HTR-8/SVneo (cell line): ENCODE results near the gene SERINC5.
"Not testable (repeated sequence)": the region's sequence is repeated elsewhere in the genome, so short reads cannot be mapped to it uniquely, and the experiment has no call there.

Experiments
- DNase-seq: peaks from one replicate; pipeline ENCODE4 v3.0.0; 2011; ENCODE audit warnings: low spot score, mixed read lengths; ENCODE audit not compliant: insufficient read length
- FAIRE-seq: peaks from 2 replicates; lab custom pipeline; 2011; peaks lifted over from hg19 to GRCh38; lab: Jason Lieb, UNC

SERINC5 gene

GRCh38 chr5:80116465-80116864 lies 139.4 kb downstream of the SERINC5 start:
- FAIRE-seq, result peak; percentile 9
- DNase-seq, result no peak

- FAIRE-seq, result no peak
- DNase-seq, result no peak
Observed at GRCh38 chr5:80116000-80116399, 139.8 kb downstream of the SERINC5 start.

GRCh38 chr5:80114860-80115259 lies 141.0 kb downstream of the SERINC5 start:
- no peak for FAIRE-seq
- DNase-seq, result no peak

GRCh38 chr5:80111376-80111990 lies 144.4 kb downstream of the SERINC5 start:
- not testable (repeated sequence) for DNase-seq, FAIRE-seq

- DNase-seq, result no peak
- FAIRE-seq, result no peak
Observed at GRCh38 chr5:80109646-80110478, 146.0 kb downstream of the SERINC5 start.

- no peak for DNase-seq
- no peak for FAIRE-seq
Observed at GRCh38 chr5:80106916-80107315, 148.9 kb downstream of the SERINC5 start.

- DNase-seq, result no peak
- FAIRE-seq, result no peak
Observed at GRCh38 chr5:80105698-80106439, 150.0 kb downstream of the SERINC5 start.

GRCh38 chr5:80103371-80103770 lies 152.5 kb downstream of the SERINC5 start:
- no peak for FAIRE-seq
- DNase-seq, result no peak

GRCh38 chr5:80101993-80102392 lies 153.9 kb downstream of the SERINC5 start:
- DNase-seq (no peak), FAIRE-seq (no peak)

GRCh38 chr5:80097451-80097850 lies 158.4 kb downstream of the SERINC5 start:
- FAIRE-seq (no peak), DNase-seq (no peak)

GRCh38 chr5:80094236-80094738 lies 161.6 kb downstream of the SERINC5 start:
- no peak for DNase-seq
- FAIRE-seq, result no peak

GRCh38 chr5:80093796-80094195 lies 162.1 kb downstream of the SERINC5 start:
- no peak for FAIRE-seq
- no peak for DNase-seq

- DNase-seq, result no peak
Observed at GRCh38 chr5:80092486-80093107, 163.3 kb downstream of the SERINC5 start.

GRCh38 chr5:80091792-80092192 lies 164.1 kb downstream of the SERINC5 start:
- not testable (repeated sequence) for FAIRE-seq
- DNase-seq, result peak; percentile 67

More at GRCh38 chr5:80092486-80093107, 163.3 kb downstream of the SERINC5 start:
- no peak for FAIRE-seq

- no peak for DNase-seq
- no peak for FAIRE-seq
Observed at GRCh38 chr5:80090884-80091166, 165.0 kb downstream of the SERINC5 start.

GRCh38 chr5:80083101-80083890 lies 172.6 kb downstream of the SERINC5 start:
- DNase-seq (peak; percentile 78), FAIRE-seq (peak; percentile 36)

GRCh38 chr5:80082731-80083100 lies 173.1 kb downstream of the SERINC5 start:
- FAIRE-seq (no peak), DNase-seq (peak; percentile 33)

GRCh38 chr5:80082281-80082680 lies 173.6 kb downstream of the SERINC5 start:
- FAIRE-seq, result no peak
- DNase-seq, result no peak

- FAIRE-seq, result no peak
Observed at GRCh38 chr5:80078921-80079320, 176.9 kb downstream of the SERINC5 start.

More at GRCh38 chr5:80078921-80079320, 176.9 kb downstream of the SERINC5 start:
- DNase-seq, result no peak
